Activated naive CD4-positive, alpha-beta T cell treated with anti-CD3 and anti-CD28 coated beads, Interleukin-2, amount 10 ng/mL, durations not matched to agents 7 days and 5 days (primary cell): Measurements from ENCODE around the gene MACC1.
"Not testable (repeated sequence)": the region's sequence is repeated elsewhere in the genome, so short reads cannot be mapped to it uniquely, and the experiment has no call there.

Experiments used
- CTCF ChIA-PET: fragments of 350-600 bp; sonication (Branson Sonifier 250); formaldehyde crosslinking; loops from one replicate; lab custom pipeline; 2021; ENCODE audit warnings: antibody characterized with exemption; lab: Charles Lee
- DNase-seq: peaks from one replicate; pipeline ENCODE4 v3.0.0-alpha.2; 2020
- H3K27ac Mint-ChIP-seq: one replicate; pipeline ENCODE4 v1.8.0; 2021; ENCODE audit warnings: mild to moderate bottlenecking, moderate library complexity, mixed read lengths
- H3K27me3 Mint-ChIP-seq: one replicate; pipeline ENCODE4 v1.8.0; 2021; ENCODE audit warnings: mild to moderate bottlenecking, mixed read lengths
- H3K36me3 Mint-ChIP-seq: one replicate; pipeline ENCODE4 v1.8.0; 2021; ENCODE audit warnings: mixed read lengths
- H3K4me1 Mint-ChIP-seq: one replicate; pipeline ENCODE4 v1.8.0; 2021; ENCODE audit warnings: mixed read lengths
- H3K4me3 Mint-ChIP-seq: one replicate; pipeline ENCODE4 v1.8.0; 2021; ENCODE audit warnings: mild to moderate bottlenecking, moderate library complexity, mixed read lengths
- H3K9me3 Mint-ChIP-seq: one replicate; pipeline ENCODE4 v1.8.0; 2021; ENCODE audit warnings: mixed read lengths

Gene MACC1

GRCh38 chr7:20129920-20130319 lies 87.3 kb downstream of the MACC1 start:
- CTCF ChIA-PET, result no interaction called here
- H3K9me3 Mint-ChIP-seq, result no peaks in the 10 kb centered on the region
- H3K4me1 Mint-ChIP-seq, result no peaks in the 10 kb centered on the region
- no peak for DNase-seq
- no peak overlapping the region for H3K4me3 Mint-ChIP-seq
- H3K36me3 Mint-ChIP-seq, result no peaks in the 10 kb centered on the region
- no peak overlapping the region for H3K27ac Mint-ChIP-seq
- H3K27me3 Mint-ChIP-seq, result no peaks in the 10 kb centered on the region

- Mint-ChIP-seq H3K4me1 (no peaks in the 10 kb centered on the region), H3K36me3 (no peaks in the 10 kb centered on the region), H3K27ac (no peak overlapping the region), H3K9me3 (no peaks in the 10 kb centered on the region), H3K27me3 (no peaks in the 10 kb centered on the region), H3K4me3 (no peak overlapping the region)
- no peak for DNase-seq
- CTCF ChIA-PET, result no interaction called here
Observed at GRCh38 chr7:20128001-20128400, 89.2 kb downstream of the MACC1 start.

GRCh38 chr7:20126060-20126459 lies 91.1 kb downstream of the MACC1 start:
- DNase-seq, H3K36me3 Mint-ChIP-seq, H3K27me3 Mint-ChIP-seq, H3K27ac Mint-ChIP-seq, H3K4me3 Mint-ChIP-seq, CTCF ChIA-PET, H3K4me1 Mint-ChIP-seq, H3K9me3 Mint-ChIP-seq: not testable (repeated sequence)

- DNase-seq, H3K9me3 Mint-ChIP-seq, CTCF ChIA-PET, H3K36me3 Mint-ChIP-seq, H3K27ac Mint-ChIP-seq, H3K27me3 Mint-ChIP-seq, H3K4me3 Mint-ChIP-seq, H3K4me1 Mint-ChIP-seq: not testable (repeated sequence)
Observed at GRCh38 chr7:20124087-20124486, 93.1 kb downstream of the MACC1 start.

- H3K36me3 Mint-ChIP-seq, CTCF ChIA-PET, H3K27ac Mint-ChIP-seq, H3K4me3 Mint-ChIP-seq, H3K9me3 Mint-ChIP-seq, H3K4me1 Mint-ChIP-seq, DNase-seq, H3K27me3 Mint-ChIP-seq: not testable (repeated sequence)
Observed at GRCh38 chr7:20122653-20123316, 94.4 kb downstream of the MACC1 start.

- Mint-ChIP-seq H3K27me3 (no peaks in the 10 kb centered on the region), H3K27ac (no peak overlapping the region), H3K9me3 (peaks cover 4% of the 10 kb centered on the region), H3K36me3 (no peaks in the 10 kb centered on the region), H3K4me3 (no peak overlapping the region), H3K4me1 (no peaks in the 10 kb centered on the region)
- no peak for DNase-seq
- CTCF ChIA-PET, result no interaction called here
Observed at GRCh38 chr7:20122073-20122472, 95.1 kb downstream of the MACC1 start.

- DNase-seq, result no peak
- peaks cover 4% of the 10 kb centered on the region for H3K9me3 Mint-ChIP-seq
- H3K36me3 Mint-ChIP-seq, result no peaks in the 10 kb centered on the region
- H3K4me3 Mint-ChIP-seq, result no peak overlapping the region
- CTCF ChIA-PET, result no interaction called here
- no peak overlapping the region for H3K27ac Mint-ChIP-seq
- no peaks in the 10 kb centered on the region for H3K27me3 Mint-ChIP-seq
- H3K4me1 Mint-ChIP-seq, result no peaks in the 10 kb centered on the region
Observed at GRCh38 chr7:20121404-20121803, 95.8 kb downstream of the MACC1 start.

- DNase-seq, H3K36me3 Mint-ChIP-seq, H3K27ac Mint-ChIP-seq, H3K9me3 Mint-ChIP-seq, H3K27me3 Mint-ChIP-seq, H3K4me3 Mint-ChIP-seq, H3K4me1 Mint-ChIP-seq, CTCF ChIA-PET: not testable (repeated sequence)
Observed at GRCh38 chr7:20120611-20121168, 96.5 kb downstream of the MACC1 start.

- peaks cover 2% of the 10 kb centered on the region for H3K9me3 Mint-ChIP-seq
- CTCF ChIA-PET, result no interaction called here
- H3K36me3 Mint-ChIP-seq, result no peaks in the 10 kb centered on the region
- no peak overlapping the region for H3K4me3 Mint-ChIP-seq
- DNase-seq, result no peak
- H3K27ac Mint-ChIP-seq, result no peak overlapping the region
- H3K4me1 Mint-ChIP-seq, result peaks cover 24% of the 10 kb centered on the region
- H3K27me3 Mint-ChIP-seq, result no peaks in the 10 kb centered on the region
Observed at GRCh38 chr7:20116869-20117268, 100.3 kb downstream of the MACC1 start.

- no peak for DNase-seq
Observed at GRCh38 chr7:20114468-20114867, 102.7 kb downstream of the MACC1 start.

GRCh38 chr7:20113427-20114027 lies 103.7 kb downstream of the MACC1 start:
- DNase-seq, result no peak
- Mint-ChIP-seq H3K4me1 (peaks cover 28% of the 10 kb centered on the region), H3K36me3 (no peaks in the 10 kb centered on the region), H3K4me3 (no peak overlapping the region), H3K9me3 (no peaks in the 10 kb centered on the region), H3K27ac (no peak overlapping the region), H3K27me3 (no peaks in the 10 kb centered on the region)
- CTCF ChIA-PET, result interaction anchor here (0.7 kb wide), 2 partner anchors 28 to 41 kb away, joined by 3 read pairs; no protein-coding TSS in a partner anchor

More at GRCh38 chr7:20114468-20114867, 102.7 kb downstream of the MACC1 start:
- no peaks in the 10 kb centered on the region for H3K9me3 Mint-ChIP-seq
- H3K27ac Mint-ChIP-seq, result no peak overlapping the region
- H3K4me1 Mint-ChIP-seq, result peaks cover 28% of the 10 kb centered on the region
- H3K36me3 Mint-ChIP-seq, result no peaks in the 10 kb centered on the region
- CTCF ChIA-PET, result no interaction called here
- no peaks in the 10 kb centered on the region for H3K27me3 Mint-ChIP-seq
- no peak overlapping the region for H3K4me3 Mint-ChIP-seq

- H3K27me3 Mint-ChIP-seq, result no peaks in the 10 kb centered on the region
- CTCF ChIA-PET, result interaction anchor here (0.7 to 1.1 kb wide), 3 partner anchors 12 to 42 kb away, joined by 3 read pairs; no protein-coding TSS in a partner anchor
- no peak overlapping the region for H3K4me3 Mint-ChIP-seq
- H3K4me1 Mint-ChIP-seq, result peaks cover 28% of the 10 kb centered on the region
- DNase-seq, result no peak
- no peaks in the 10 kb centered on the region for H3K36me3 Mint-ChIP-seq
- no peaks in the 10 kb centered on the region for H3K9me3 Mint-ChIP-seq
- H3K27ac Mint-ChIP-seq, result no peak overlapping the region
Observed at GRCh38 chr7:20112696-20113095, 104.5 kb downstream of the MACC1 start.

GRCh38 chr7:20111821-20112542 lies 105.2 kb downstream of the MACC1 start:
- Mint-ChIP-seq H3K27ac (no peak overlapping the region), H3K9me3 (no peaks in the 10 kb centered on the region), H3K36me3 (no peaks in the 10 kb centered on the region), H3K27me3 (no peaks in the 10 kb centered on the region), H3K4me1 (peaks cover 28% of the 10 kb centered on the region), H3K4me3 (no peak overlapping the region)
- CTCF ChIA-PET, result interaction anchor here (1.1 kb wide), 1 partner anchor 12 kb away, joined by 3 read pairs; no protein-coding TSS in a partner anchor
- DNase-seq, result no peak

GRCh38 chr7:20107582-20107981 lies 109.6 kb downstream of the MACC1 start:
- Mint-ChIP-seq H3K4me3 (no peak overlapping the region), H3K36me3 (no peaks in the 10 kb centered on the region), H3K27ac (no peak overlapping the region), H3K9me3 (no peaks in the 10 kb centered on the region), H3K27me3 (no peaks in the 10 kb centered on the region), H3K4me1 (peaks cover 9% of the 10 kb centered on the region)
- CTCF ChIA-PET, result no interaction called here
- DNase-seq, result no peak
